Liver (tissue), 3 donors: ENCODE data around the gene KLHL20.
"Not testable (repeated sequence)": the region's sequence is repeated elsewhere in the genome, so short reads cannot be mapped to it uniquely, and the experiment has no call there.

Experiments
- ATF3 ChIP-seq: IDR thresholded peaks from 2 replicates; pipeline ENCODE4 v1.6.1; 2016; ENCODE audit warnings: antibody characterized with exemption
- CTCF ChIP-seq: fragments of 150-350 bp; IDR thresholded peaks from 2 replicates; pipeline ENCODE4 v1.5.1; 2017; ENCODE audit warnings: improper control_type of control experiment, low read depth, low read length; ENCODE audit not compliant: missing input control
- EGR1 ChIP-seq, 2 donors: IDR thresholded peaks; 2 replicates each; pipeline ENCODE4 v1.6.1; 2016 to 2018; ENCODE audit warnings: antibody characterized with exemption in 2 of 2, low read depth in 2 of 2
- JUND ChIP-seq, 2 donors: IDR thresholded peaks; 2 replicates each; pipeline ENCODE4 v1.6.1; 2016; ENCODE audit warnings: antibody characterized with exemption in 2 of 2
- TF ChIP-seq, protein P1 (sequence below): IDR thresholded peaks from 2 replicates; pipeline ENCODE4 v1.6.1; 2016; ENCODE audit warnings: antibody characterized with exemption, mild to moderate bottlenecking
- TF ChIP-seq, protein P2 (sequence below): IDR thresholded peaks from 2 replicates; pipeline ENCODE4 v1.6.1; 2016; ENCODE audit warnings: antibody characterized with exemption
- donor health status: healthy.
- donor health status: healthy.

DNA sequence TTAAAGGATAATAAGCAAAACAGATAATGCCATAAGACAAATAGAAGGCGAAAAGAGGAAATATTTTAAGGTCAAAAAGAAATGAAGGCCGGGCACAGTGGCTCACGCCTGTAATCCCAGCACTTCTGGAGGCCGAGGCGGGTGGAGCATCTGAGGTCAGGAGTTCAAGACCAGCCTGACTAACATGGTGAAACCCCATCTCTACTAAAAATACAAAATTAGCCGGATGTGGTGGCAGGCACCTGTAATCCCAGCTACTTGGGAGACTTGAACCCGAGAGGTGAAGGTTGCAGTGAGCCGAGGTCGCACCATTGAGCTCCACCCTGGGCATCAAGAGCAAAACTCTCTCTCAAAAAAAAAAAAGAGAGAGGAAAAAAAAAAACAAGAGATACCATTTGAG lies 55.5 kb downstream of the KLHL20 start:
- TF ChIP-seq, protein P1, sequence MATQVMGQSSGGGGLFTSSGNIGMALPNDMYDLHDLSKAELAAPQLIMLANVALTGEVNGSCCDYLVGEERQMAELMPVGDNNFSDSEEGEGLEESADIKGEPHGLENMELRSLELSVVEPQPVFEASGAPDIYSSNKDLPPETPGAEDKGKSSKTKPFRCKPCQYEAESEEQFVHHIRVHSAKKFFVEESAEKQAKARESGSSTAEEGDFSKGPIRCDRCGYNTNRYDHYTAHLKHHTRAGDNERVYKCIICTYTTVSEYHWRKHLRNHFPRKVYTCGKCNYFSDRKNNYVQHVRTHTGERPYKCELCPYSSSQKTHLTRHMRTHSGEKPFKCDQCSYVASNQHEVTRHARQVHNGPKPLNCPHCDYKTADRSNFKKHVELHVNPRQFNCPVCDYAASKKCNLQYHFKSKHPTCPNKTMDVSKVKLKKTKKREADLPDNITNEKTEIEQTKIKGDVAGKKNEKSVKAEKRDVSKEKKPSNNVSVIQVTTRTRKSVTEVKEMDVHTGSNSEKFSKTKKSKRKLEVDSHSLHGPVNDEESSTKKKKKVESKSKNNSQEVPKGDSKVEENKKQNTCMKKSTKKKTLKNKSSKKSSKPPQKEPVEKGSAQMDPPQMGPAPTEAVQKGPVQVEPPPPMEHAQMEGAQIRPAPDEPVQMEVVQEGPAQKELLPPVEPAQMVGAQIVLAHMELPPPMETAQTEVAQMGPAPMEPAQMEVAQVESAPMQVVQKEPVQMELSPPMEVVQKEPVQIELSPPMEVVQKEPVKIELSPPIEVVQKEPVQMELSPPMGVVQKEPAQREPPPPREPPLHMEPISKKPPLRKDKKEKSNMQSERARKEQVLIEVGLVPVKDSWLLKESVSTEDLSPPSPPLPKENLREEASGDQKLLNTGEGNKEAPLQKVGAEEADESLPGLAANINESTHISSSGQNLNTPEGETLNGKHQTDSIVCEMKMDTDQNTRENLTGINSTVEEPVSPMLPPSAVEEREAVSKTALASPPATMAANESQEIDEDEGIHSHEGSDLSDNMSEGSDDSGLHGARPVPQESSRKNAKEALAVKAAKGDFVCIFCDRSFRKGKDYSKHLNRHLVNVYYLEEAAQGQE: not testable (repeated sequence)
- TF ChIP-seq CTCF; EGR1 (IDR thresholded peaks at IDR 0.05; ENCODE audit: low read depth in 2 of 2); JUND (IDR thresholded peaks at IDR 0.05); ATF3: not testable (repeated sequence)
- TF ChIP-seq, protein P2, sequence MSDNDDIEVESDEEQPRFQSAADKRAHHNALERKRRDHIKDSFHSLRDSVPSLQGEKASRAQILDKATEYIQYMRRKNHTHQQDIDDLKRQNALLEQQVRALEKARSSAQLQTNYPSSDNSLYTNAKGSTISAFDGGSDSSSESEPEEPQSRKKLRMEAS: not testable (repeated sequence)
